Measurements from ENCODE around the gene IFNK. TPM values are rescaled to one million over a fixed set of nuclear protein-coding genes. Genes with fewer than 3 reads are reported as not detected.

Gene IFNK
- polyA plus RNA-seq, 2 of the 4 experiments (the other 2 are of a cell fraction) = not detected

DNA sequence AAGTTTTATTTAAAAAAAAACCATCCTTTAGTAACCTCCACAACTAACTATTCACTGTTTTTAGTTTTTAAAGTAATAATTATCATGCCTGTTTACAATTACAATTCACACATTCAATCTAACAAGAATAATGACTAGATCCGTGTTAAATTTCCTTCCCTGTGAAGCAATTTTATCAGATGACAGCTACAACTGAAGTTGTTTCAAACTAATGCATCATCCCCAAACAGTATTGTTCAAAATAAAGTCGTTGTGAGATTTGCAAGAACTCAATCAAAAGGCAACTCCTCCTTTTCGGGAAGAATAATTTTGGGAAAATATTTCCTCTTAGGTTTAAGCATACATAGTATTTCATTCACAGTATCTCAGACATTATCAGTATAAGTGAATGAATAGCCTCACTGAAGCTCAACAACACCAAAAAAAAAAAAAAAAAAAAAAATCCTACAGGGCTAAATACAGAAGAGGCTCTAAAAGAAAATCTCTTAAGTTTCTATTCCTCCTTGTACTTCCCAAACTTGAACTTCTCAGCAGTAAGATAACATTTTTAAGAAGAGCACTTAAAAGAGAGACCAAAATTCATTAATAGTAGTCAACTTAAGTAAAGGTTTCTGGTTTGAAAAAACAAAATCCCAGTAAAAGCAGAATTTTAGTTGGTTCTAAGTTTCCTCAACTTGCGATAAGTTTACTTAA is 39.8 kb downstream of the IFNK start:
- CTCF ChIA-PET = interaction anchor here (1.1 to 2.1 kb wide), 2 partner anchors 231 to 316 kb away, joined by 3 to 7 read pairs; no protein-coding TSS in a partner anchor
- no peaks in the 10 kb centered on the region for H3K4me1 ChIP-seq
- H3K4me3 ChIP-seq = no peak overlapping the region
- H3K27ac ChIP-seq = no peak overlapping the region
- ATAC-seq (no peak), DNase-seq (ENCODE audit: low read depth in 1 of 2, low spot score in 1 of 2) (no peak), FAIRE-seq (no peak)
- POLR2A ChIA-PET = interaction anchor here (0.6 kb wide), 1 partner anchor 186 kb away, joined by 4 read pairs; no protein-coding TSS in a partner anchor
- no peak for TF ChIP-seq POLR2AphosphoS2 (conservative IDR thresholded peaks at IDR 0.05; ENCODE audit: low read length)
- TF ChIP-seq ZC3H11A (IDR thresholded peaks at IDR 0.05) = no peak
- TF ChIP-seq MAZ (IDR thresholded peaks at IDR 0.05; ENCODE audit: borderline replicate concordance, low read depth, low read length) = no peak
- no peak for TF ChIP-seq ESRRA (IDR thresholded peaks at IDR 0.05; ENCODE audit: borderline replicate concordance, low read length)
- TF ChIP-seq, protein P1, sequence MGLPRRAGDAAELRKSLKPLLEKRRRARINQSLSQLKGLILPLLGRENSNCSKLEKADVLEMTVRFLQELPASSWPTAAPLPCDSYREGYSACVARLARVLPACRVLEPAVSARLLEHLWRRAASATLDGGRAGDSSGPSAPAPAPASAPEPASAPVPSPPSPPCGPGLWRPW (IDR thresholded peaks at IDR 0.05) = no peak
- TF ChIP-seq RAD21 (conservative IDR thresholded peaks at IDR 0.05 in 1 of 2, IDR thresholded peaks at IDR 0.05 in 1 of 2) = no peak
- no peak for TF ChIP-seq JUNB (IDR thresholded peaks at IDR 0.05)
- TF ChIP-seq, protein P2, sequence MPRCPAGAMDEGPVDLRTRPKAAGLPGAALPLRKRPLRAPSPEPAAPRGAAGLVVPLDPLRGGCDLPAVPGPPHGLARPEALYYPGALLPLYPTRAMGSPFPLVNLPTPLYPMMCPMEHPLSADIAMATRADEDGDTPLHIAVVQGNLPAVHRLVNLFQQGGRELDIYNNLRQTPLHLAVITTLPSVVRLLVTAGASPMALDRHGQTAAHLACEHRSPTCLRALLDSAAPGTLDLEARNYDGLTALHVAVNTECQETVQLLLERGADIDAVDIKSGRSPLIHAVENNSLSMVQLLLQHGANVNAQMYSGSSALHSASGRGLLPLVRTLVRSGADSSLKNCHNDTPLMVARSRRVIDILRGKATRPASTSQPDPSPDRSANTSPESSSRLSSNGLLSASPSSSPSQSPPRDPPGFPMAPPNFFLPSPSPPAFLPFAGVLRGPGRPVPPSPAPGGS (IDR thresholded peaks at IDR 0.05) = no peak
- no peak for TF ChIP-seq FOSL2 (IDR thresholded peaks at IDR 0.05)
- no peak for TF ChIP-seq FOSL2 (CRISPR knock-in tag; IDR thresholded peaks at IDR 0.05)
- no peak for TF ChIP-seq EHMT2 (IDR thresholded peaks at IDR 0.05; ENCODE audit: low read depth)
- no peak for TF ChIP-seq MYC (IDR thresholded peaks at IDR 0.05; ENCODE audit: borderline replicate concordance, low read length)
- no peak for TF ChIP-seq CBX2 (IDR thresholded peaks at IDR 0.05; ENCODE audit: borderline replicate concordance, low read depth)
- no peak for TF ChIP-seq NFE2L2 (conservative IDR thresholded peaks at IDR 0.05; ENCODE audit: low read length)
- TF ChIP-seq HEYL (CRISPR knock-in tag; IDR thresholded peaks at IDR 0.05) = no peak
- TF ChIP-seq ZNF302 (CRISPR knock-in tag; IDR thresholded peaks at IDR 0.05) = no peak
- TF ChIP-seq PHF8 (IDR thresholded peaks at IDR 0.05; ENCODE audit: borderline replicate concordance, low read depth) = no peak
- 80% methylated on average over 4 of the region's 4 CpGs for WGBS (ENCODE audit: missing lambda C conversion rate)
- no peak overlapping the region for H3K4me2 ChIP-seq
- H3K9me3 ChIP-seq = no peaks in the 10 kb centered on the region

DNA sequence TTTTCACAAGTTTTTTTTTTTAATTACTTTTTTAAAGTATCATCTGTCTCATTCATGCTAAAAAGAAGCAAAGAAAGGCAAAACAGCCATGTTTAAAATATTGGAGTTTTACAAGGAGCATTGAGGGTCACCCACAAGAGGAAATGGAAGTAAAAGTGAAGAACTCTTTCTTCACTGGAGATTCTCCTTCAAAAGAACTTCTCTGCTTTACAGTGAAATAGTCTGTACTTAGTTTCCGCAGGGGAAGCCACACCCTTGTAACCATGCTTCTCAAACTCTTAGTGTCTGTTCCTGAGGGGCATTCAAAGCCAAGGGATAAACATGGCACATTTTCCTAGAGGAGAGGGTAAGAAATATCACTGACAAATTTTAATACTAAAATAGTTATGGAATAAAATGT is 40.6 kb downstream of the IFNK start:
- no peak for FAIRE-seq
- no peaks in the 10 kb centered on the region; the same call in 2 of the 3 replicates for H3K4me1 ChIP-seq
- WGBS (ENCODE audit: missing lambda C conversion rate) = 91% methylated on average over 1 of the region's 1 CpG
- H3K27ac ChIP-seq = no peak overlapping the region
- TF ChIP-seq NFE2L2 (conservative IDR thresholded peaks at IDR 0.05; ENCODE audit: low read length) = no peak
- TF ChIP-seq TFCP2L1 (CRISPR knock-in tag; IDR thresholded peaks at IDR 0.05) = no peak
- TF ChIP-seq RNF2 (IDR thresholded peaks at IDR 0.05; ENCODE audit: borderline replicate concordance, low read depth) = no peak
- TF ChIP-seq, protein P3, sequence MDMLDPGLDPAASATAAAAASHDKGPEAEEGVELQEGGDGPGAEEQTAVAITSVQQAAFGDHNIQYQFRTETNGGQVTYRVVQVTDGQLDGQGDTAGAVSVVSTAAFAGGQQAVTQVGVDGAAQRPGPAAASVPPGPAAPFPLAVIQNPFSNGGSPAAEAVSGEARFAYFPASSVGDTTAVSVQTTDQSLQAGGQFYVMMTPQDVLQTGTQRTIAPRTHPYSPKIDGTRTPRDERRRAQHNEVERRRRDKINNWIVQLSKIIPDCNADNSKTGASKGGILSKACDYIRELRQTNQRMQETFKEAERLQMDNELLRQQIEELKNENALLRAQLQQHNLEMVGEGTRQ (IDR thresholded peaks at IDR 0.05) = no peak
- H3K4me3 ChIP-seq = no peak overlapping the region
- ChIA-PET POLR2A (no interaction called here), CTCF (no interaction called here)
- DNase-seq (ENCODE audit: low read depth in 1 of 2, low spot score in 1 of 2) = no peak
- no peaks in the 10 kb centered on the region for H3K9me3 ChIP-seq
- no peak overlapping the region for H3K4me2 ChIP-seq
- ATAC-seq = no peak

DNA sequence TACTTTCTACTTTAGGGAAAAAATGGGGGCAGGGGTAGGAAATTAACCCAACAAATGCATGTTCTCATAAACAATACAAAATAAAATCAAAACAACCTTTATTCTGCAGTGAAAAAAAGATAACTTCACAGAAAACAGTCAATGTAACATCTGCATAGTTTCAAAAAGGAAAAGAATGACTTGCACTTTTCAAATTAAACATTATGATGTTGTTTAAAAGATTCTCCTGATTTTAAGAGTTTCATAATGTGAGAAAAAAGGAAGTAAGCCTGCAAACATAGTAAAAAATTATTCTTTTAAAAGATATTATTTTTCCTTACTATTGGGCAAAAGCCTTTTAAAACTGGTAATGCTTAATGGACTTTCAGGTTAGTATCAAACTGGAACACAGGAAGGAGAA is 41.6 kb downstream of the IFNK start:
- Histone ChIP-seq H3K27ac (no peak overlapping the region), H3K4me3 (no peak overlapping the region), H3K9me3 (no peaks in the 10 kb centered on the region), H3K4me1 (no peaks in the 10 kb centered on the region; the same call in 2 of the 3 replicates), H3K4me2 (no peak overlapping the region)
- POLR2A ChIA-PET = no interaction called here
- ATAC-seq = no peak
- CTCF ChIA-PET = interaction anchor here (3.5 kb wide), 1 partner anchor 17 kb away, joined by 13 read pairs; no protein-coding TSS in a partner anchor
- DNase-seq (ENCODE audit: low read depth in 1 of 2, low spot score in 1 of 2) = no peak
- peak; percentile 76 for TF ChIP-seq NFE2L2 (conservative IDR thresholded peaks at IDR 0.05; ENCODE audit: low read length)
- no peak for TF ChIP-seq SREBF2 (IDR thresholded peaks at IDR 0.05)
- TF ChIP-seq ESRRA (IDR thresholded peaks at IDR 0.05; ENCODE audit: borderline replicate concordance, low read length) = no peak
- no peak for TF ChIP-seq ZFP36 (IDR thresholded peaks at IDR 0.05; ENCODE audit: borderline replicate concordance, partially characterized antibody)
- TF ChIP-seq MAFK (IDR thresholded peaks at IDR 0.05; ENCODE audit: partially characterized antibody) = peak; percentile 41
- TF ChIP-seq, protein P4, sequence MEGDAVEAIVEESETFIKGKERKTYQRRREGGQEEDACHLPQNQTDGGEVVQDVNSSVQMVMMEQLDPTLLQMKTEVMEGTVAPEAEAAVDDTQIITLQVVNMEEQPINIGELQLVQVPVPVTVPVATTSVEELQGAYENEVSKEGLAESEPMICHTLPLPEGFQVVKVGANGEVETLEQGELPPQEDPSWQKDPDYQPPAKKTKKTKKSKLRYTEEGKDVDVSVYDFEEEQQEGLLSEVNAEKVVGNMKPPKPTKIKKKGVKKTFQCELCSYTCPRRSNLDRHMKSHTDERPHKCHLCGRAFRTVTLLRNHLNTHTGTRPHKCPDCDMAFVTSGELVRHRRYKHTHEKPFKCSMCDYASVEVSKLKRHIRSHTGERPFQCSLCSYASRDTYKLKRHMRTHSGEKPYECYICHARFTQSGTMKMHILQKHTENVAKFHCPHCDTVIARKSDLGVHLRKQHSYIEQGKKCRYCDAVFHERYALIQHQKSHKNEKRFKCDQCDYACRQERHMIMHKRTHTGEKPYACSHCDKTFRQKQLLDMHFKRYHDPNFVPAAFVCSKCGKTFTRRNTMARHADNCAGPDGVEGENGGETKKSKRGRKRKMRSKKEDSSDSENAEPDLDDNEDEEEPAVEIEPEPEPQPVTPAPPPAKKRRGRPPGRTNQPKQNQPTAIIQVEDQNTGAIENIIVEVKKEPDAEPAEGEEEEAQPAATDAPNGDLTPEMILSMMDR (IDR thresholded peaks at IDR 0.05) = no peak
- TF ChIP-seq, protein P5, sequence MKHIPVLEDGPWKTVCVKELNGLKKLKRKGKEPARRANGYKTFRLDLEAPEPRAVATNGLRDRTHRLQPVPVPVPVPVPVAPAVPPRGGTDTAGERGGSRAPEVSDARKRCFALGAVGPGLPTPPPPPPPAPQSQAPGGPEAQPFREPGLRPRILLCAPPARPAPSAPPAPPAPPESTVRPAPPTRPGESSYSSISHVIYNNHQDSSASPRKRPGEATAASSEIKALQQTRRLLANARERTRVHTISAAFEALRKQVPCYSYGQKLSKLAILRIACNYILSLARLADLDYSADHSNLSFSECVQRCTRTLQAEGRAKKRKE (CRISPR knock-in tag; IDR thresholded peaks at IDR 0.05; ENCODE audit: low read depth) = no peak
- TF ChIP-seq CHD4 (IDR thresholded peaks at IDR 0.05; ENCODE audit: borderline replicate concordance) = no peak
- no peak for TF ChIP-seq HEYL (CRISPR knock-in tag; IDR thresholded peaks at IDR 0.05)
- no peak for TF ChIP-seq BHLHE40 (IDR thresholded peaks at IDR 0.05; ENCODE audit: low read depth, low read length)
- no peak for TF ChIP-seq FOSB (CRISPR knock-in tag; IDR thresholded peaks at IDR 0.05)
- no peak for TF ChIP-seq RARB (CRISPR knock-in tag; IDR thresholded peaks at IDR 0.05)
- peak; percentile 51 for FAIRE-seq
